SK-N-SH (cell line): ENCODE measurements around the gene ZSCAN20. TPM values are rescaled to one million over a fixed set of nuclear protein-coding genes. Genes with fewer than 3 reads are reported as not detected.

ENCODE experiments used
- CTCF ChIA-PET: fragments of 300-600, 350-600 bp; formaldehyde crosslinking; extraction: SDS; loops from one replicate; lab custom pipeline; 2021; lab: Yijun Ruan, JAX
- POLR2A ChIA-PET: fragments of 350-600 bp; sonication (Branson Sonifier 250); formaldehyde crosslinking; extraction: SDS; loops from one replicate; lab custom pipeline; 2020; ENCODE audit warnings: antibody characterized with exemption, inconsistent platforms; lab: Yijun Ruan, JAX
- DNase-seq: peaks from one replicate; pipeline ENCODE4 v3.0.0; 2012
- H2AFZ ChIP-seq: fragments of 200-600 bp; sonication (generic); 2 replicates; pipeline ENCODE4 v1.8.1; 2016; ENCODE audit warnings: antibody characterized with exemption, mild to moderate bottlenecking, low read depth
- H3F3A ChIP-seq: fragments of 200-600 bp; sonication (generic); replicated peaks from 2 replicates; pipeline ENCODE3; 2016; ENCODE audit warnings: antibody characterized with exemption, mild to moderate bottlenecking; ENCODE audit not compliant: insufficient read depth
- H3K27ac ChIP-seq, 2 experiments: fragments of 200-500 bp in 1 of 2; fragments of 200-600 bp in 1 of 2; sonication (Bioruptor generic) in 1 of 2; sonication (generic), shearing (Covaris generic) in 1 of 2; 2 replicates each; pipeline versions ENCODE4 v1.5.1 to v1.6.1; 2014 to 2016; ENCODE audit warnings: low read depth in 2 of 2, inconsistent platforms in 1 of 2, low read length in 1 of 2, mild to moderate bottlenecking in 1 of 2, mixed read lengths in 1 of 2
- H3K27me3 ChIP-seq: fragments of 200-600 bp; sonication (generic), shearing (Covaris generic); 2 replicates; pipeline ENCODE4 v1.6.1; 2016; ENCODE audit warnings: mixed run types; ENCODE audit not compliant: insufficient read depth
- H3K36me3 ChIP-seq, 2 experiments: fragments of 200-500 bp in 1 of 2; fragments of 200-600 bp in 1 of 2; sonication (Bioruptor generic) in 1 of 2; sonication (generic) in 1 of 2; replicated peaks in 1 of 2; 2 replicates each; pipeline versions ENCODE3 to v1.5.1; 2014 to 2016; ENCODE audit warnings: low read length in 1 of 2, mild to moderate bottlenecking in 1 of 2; ENCODE audit not compliant: insufficient read depth in 2 of 2, control insufficient read depth in 1 of 2
- H3K4me1 ChIP-seq, 2 experiments: fragments of 200-500 bp in 1 of 2; fragments of 200-600 bp in 1 of 2; sonication (Bioruptor generic) in 1 of 2; sonication (generic), shearing (Covaris generic) in 1 of 2; 2 replicates each; pipeline versions ENCODE4 v1.5.1 to v1.6.1; 2014 to 2016; ENCODE audit warnings: low read depth in 1 of 2, low read length in 1 of 2, mixed run types in 1 of 2; ENCODE audit not compliant: insufficient read depth in 2 of 2, control insufficient read depth in 1 of 2
- H3K4me2 ChIP-seq: fragments of 200-600 bp; sonication (generic), shearing (Covaris generic); 2 replicates; pipeline ENCODE4 v1.6.1; 2017; ENCODE audit warnings: mixed run types
- H3K4me3 ChIP-seq, 2 experiments: fragments of 200-500 bp in 1 of 2; fragments of 200-600 bp in 1 of 2; sonication (Bioruptor generic) in 1 of 2; sonication (generic), shearing (Covaris generic) in 1 of 2; 2 replicates each; pipeline versions ENCODE4 v1.5.1 to v1.8.1; 2014 to 2016; ENCODE audit warnings: low read depth in 2 of 2, inconsistent platforms in 1 of 2, low read length in 1 of 2, mild to moderate bottlenecking in 1 of 2, mixed read lengths in 1 of 2, moderate library complexity in 1 of 2
- H3K79me2 ChIP-seq: fragments of 200-600 bp; sonication (generic); 2 replicates; pipeline ENCODE4 v1.8.1; 2017; ENCODE audit warnings: mild to moderate bottlenecking; ENCODE audit not compliant: insufficient read depth
- H3K9ac ChIP-seq: fragments of 200-600 bp; sonication (generic); 2 replicates; pipeline ENCODE4 v1.6.1; 2017; ENCODE audit warnings: mixed run types
- H3K9me2 ChIP-seq: fragments of 200-600 bp; sonication (generic); 2 replicates; pipeline ENCODE4 v1.6.1; 2017; ENCODE audit warnings: mixed run types
- H3K9me3 ChIP-seq: fragments of 200-600 bp; sonication (generic); 2 replicates; pipeline ENCODE4 v1.6.1; 2017; ENCODE audit warnings: mixed run types, mild to moderate bottlenecking, moderate library complexity
- H4K20me1 ChIP-seq: fragments of 200-600 bp; sonication (generic); 2 replicates; pipeline ENCODE4 v1.6.1; 2017; ENCODE audit warnings: mild to moderate bottlenecking, mixed run types; ENCODE audit not compliant: insufficient read depth
- FOSL2 ChIP-seq: IDR thresholded peaks from 2 replicates; pipeline ENCODE4 v1.4.0; 2012; ENCODE audit warnings: low read depth, mild to moderate bottlenecking, moderate library complexity, borderline replicate concordance
- JUND ChIP-seq: IDR thresholded peaks from 2 replicates; pipeline ENCODE4 v1.4.0; 2012
- MEF2A ChIP-seq: IDR thresholded peaks from 2 replicates; pipeline ENCODE4 v1.4.0; 2012; ENCODE audit warnings: low read depth, borderline replicate concordance
- MXI1 ChIP-seq: IDR thresholded peaks from 2 replicates; pipeline ENCODE4 v1.6.1; 2012; ENCODE audit warnings: mild to moderate bottlenecking, low read depth, low read length, improper control_type of control experiment
- NFIC ChIP-seq: IDR thresholded peaks from 2 replicates; pipeline ENCODE4 v1.4.0; 2012; ENCODE audit warnings: borderline replicate concordance
- RXRA ChIP-seq: IDR thresholded peaks from 2 replicates; pipeline ENCODE4 v1.4.0; 2012; ENCODE audit warnings: low read depth, mild to moderate bottlenecking, borderline replicate concordance
- SIN3A ChIP-seq: IDR thresholded peaks from 2 replicates; pipeline ENCODE4 v1.6.1; 2012; ENCODE audit warnings: low read depth, mild to moderate bottlenecking, low read length, moderate library complexity, borderline replicate concordance
- TAF1 ChIP-seq: IDR thresholded peaks from 2 replicates; pipeline ENCODE4 v1.6.1; 2012; ENCODE audit warnings: low read depth, mild to moderate bottlenecking, low read length, moderate library complexity, borderline replicate concordance
- USF2 ChIP-seq: fragments of 150-350 bp; IDR thresholded peaks from 2 replicates; pipeline ENCODE4 v1.6.1; 2017; ENCODE audit warnings: antibody characterized with exemption, low read length, low read depth, borderline replicate concordance
- ZBTB33 ChIP-seq: IDR thresholded peaks from 2 replicates; pipeline ENCODE4 v1.4.0; 2012; ENCODE audit warnings: low read depth, borderline replicate concordance
- WGBS: methylation state at CpG from one replicate; pipeline ENCODE4 v1.1.6; 2017; ENCODE audit warnings: low lambda C conversion rate; 5-methylcytosine and 5-hydroxymethylcytosine counted together
- polyA plus RNA-seq, 3 experiments: library from polyadenylated mRNA; depleted of rRNA; stranded (reverse); fragments of >200 nt; gene quantifications; 2 replicates each; pipeline ENCODE4 v1.2.3, GENCODE V29; 2012
- TF ChIP-seq, protein P1 (sequence below): fragments of 150-350 bp; IDR thresholded peaks from 2 replicates; pipeline ENCODE4 v1.6.1; 2016; ENCODE audit warnings: mild to moderate bottlenecking, low read depth, low read length

ZSCAN20 gene
- polyA plus RNA-seq, 1 of the 3 experiments (the other 2 are of a cell fraction), result 2.1 TPM

DNA sequence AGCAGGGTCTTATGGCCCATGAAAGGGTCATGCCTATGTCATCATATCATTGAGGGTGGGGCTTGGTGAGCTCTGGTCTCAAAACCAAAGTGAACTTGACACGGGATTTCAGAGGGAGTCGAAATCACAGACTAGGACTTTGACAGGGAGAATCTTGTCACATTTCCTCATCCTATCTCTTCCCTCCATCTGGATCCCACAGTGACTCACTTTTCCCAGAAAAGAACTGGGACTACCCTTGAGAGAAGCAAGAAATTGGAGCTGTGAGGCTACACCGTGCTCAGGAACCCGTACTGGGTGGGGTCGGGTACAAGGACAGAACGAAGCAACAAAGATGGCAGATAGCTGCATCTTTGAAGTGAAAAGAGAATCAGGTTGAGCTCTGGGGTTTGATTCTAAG lies 69.5 kb downstream of the ZSCAN20 start:
- no peak overlapping the region for H3K9ac ChIP-seq

More for the DNA sequence above, 69.5 kb downstream of the ZSCAN20 start:
- Histone ChIP-seq H2AFZ (no peak overlapping the region), H4K20me1 (no peaks in the 10 kb centered on the region), H3K9me3 (no peaks in the 10 kb centered on the region), H3K79me2 (no peaks in the 10 kb centered on the region), H3K27ac (no peak overlapping the region), H3K4me1 (no peaks in the 10 kb centered on the region), H3K36me3 (no peaks in the 10 kb centered on the region), H3K9me2 (no peaks in the 10 kb centered on the region), H3F3A (no peaks in the 10 kb centered on the region)
- no peak for DNase-seq
- WGBS, result 28% methylated on average over 6 of the region's 6 CpGs
- TF ChIP-seq RXRA, result no peak
- no peak for TF ChIP-seq JUND
- TF ChIP-seq USF2, result no peak
- no peak for TF ChIP-seq SIN3A
- TF ChIP-seq MEF2A, result no peak
- TF ChIP-seq, protein P1, sequence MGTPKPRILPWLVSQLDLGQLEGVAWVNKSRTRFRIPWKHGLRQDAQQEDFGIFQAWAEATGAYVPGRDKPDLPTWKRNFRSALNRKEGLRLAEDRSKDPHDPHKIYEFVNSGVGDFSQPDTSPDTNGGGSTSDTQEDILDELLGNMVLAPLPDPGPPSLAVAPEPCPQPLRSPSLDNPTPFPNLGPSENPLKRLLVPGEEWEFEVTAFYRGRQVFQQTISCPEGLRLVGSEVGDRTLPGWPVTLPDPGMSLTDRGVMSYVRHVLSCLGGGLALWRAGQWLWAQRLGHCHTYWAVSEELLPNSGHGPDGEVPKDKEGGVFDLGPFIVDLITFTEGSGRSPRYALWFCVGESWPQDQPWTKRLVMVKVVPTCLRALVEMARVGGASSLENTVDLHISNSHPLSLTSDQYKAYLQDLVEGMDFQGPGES, result no peak
- no peak for TF ChIP-seq MXI1
- no peak for TF ChIP-seq TAF1
- TF ChIP-seq FOSL2, result no peak
- no peak for TF ChIP-seq NFIC
- TF ChIP-seq ZBTB33, result no peak
- TF ChIP-seq, all 33 proteins: peak for 0
- ChIA-PET POLR2A (interaction anchor here (0.5 kb wide), 1 partner anchor 893 kb away, joined by 7 read pairs; no protein-coding TSS in a partner anchor), CTCF (interaction anchor here (0.8 kb wide), 1 partner anchor 16 kb away, joined by 3 read pairs; no protein-coding TSS in a partner anchor)
- Histone ChIP-seq H3K27me3 (no peaks in the 10 kb centered on the region), H3K4me3 (no peak overlapping the region), H3K4me2 (no peak overlapping the region)

Other genes with a start within 250 kb of the ZSCAN20 start
- 13.7 and 17.1 TPM in 2 replicates for gene ZNF362, start 216.2 kb upstream of the ZSCAN20 start, polyA plus RNA-seq (2012; rRNA removed)
- 0.07 TPM in 1 of 2 replicates, not detected in the other for gene A3GALT2, start 151.5 kb upstream of the ZSCAN20 start, polyA plus RNA-seq (2012; rRNA removed)
- 69.5 and 98.7 TPM in 2 replicates for gene PHC2, start 41.5 kb upstream of the ZSCAN20 start, polyA plus RNA-seq (2012; rRNA removed)